HL-60 (cell line): ENCODE measurements around the gene EXOC2.

Experiments used
- GABPA ChIP-seq: IDR thresholded peaks from 2 replicates; pipeline ENCODE4 v1.6.1; 2012; ENCODE audit warnings: low read depth
- POLR2AphosphoS5 ChIP-seq: IDR thresholded peaks from 2 replicates; pipeline ENCODE4 v1.6.1; 2012; ENCODE audit warnings: low read depth
- SPI1 ChIP-seq: IDR thresholded peaks from 2 replicates; pipeline ENCODE4 v1.6.1; 2012; ENCODE audit warnings: low read depth, mild to moderate bottlenecking, borderline replicate concordance
- TF ChIP-seq, protein P1 (sequence below): IDR thresholded peaks from one replicate; pipeline ENCODE4 v1.5.1; 2011; ENCODE audit warnings: low read length, control low read depth, inconsistent platforms; ENCODE audit not compliant: insufficient read depth
- TF ChIP-seq, protein P2 (sequence below): IDR thresholded peaks from 2 replicates; pipeline ENCODE4 v1.6.1; 2012; ENCODE audit warnings: low read depth; ENCODE audit not compliant: insufficient replicate concordance

DNA sequence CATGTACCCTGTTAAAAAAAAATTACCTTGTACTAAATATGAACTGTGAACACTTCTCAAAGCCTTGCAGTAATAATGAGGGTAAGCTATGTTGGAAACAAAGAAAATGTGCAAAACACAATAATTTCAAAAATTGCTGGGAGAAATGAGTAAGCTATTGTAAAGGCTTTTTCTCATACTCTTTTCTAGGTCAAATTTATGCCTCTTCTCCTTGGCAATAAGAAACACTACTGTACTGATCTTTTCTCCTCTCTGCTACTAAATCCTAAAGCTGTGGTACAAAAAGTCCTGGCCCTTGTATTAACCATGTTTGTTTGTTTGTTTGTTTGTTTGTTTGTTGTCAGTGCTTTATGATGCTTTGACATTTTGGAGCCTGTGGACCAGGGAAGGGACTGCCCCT, 18.5 kb downstream of the EXOC2 start:
- TF ChIP-seq, protein P1, sequence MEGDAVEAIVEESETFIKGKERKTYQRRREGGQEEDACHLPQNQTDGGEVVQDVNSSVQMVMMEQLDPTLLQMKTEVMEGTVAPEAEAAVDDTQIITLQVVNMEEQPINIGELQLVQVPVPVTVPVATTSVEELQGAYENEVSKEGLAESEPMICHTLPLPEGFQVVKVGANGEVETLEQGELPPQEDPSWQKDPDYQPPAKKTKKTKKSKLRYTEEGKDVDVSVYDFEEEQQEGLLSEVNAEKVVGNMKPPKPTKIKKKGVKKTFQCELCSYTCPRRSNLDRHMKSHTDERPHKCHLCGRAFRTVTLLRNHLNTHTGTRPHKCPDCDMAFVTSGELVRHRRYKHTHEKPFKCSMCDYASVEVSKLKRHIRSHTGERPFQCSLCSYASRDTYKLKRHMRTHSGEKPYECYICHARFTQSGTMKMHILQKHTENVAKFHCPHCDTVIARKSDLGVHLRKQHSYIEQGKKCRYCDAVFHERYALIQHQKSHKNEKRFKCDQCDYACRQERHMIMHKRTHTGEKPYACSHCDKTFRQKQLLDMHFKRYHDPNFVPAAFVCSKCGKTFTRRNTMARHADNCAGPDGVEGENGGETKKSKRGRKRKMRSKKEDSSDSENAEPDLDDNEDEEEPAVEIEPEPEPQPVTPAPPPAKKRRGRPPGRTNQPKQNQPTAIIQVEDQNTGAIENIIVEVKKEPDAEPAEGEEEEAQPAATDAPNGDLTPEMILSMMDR = no peak
- no peak for TF ChIP-seq POLR2AphosphoS5
- TF ChIP-seq, protein P2, sequence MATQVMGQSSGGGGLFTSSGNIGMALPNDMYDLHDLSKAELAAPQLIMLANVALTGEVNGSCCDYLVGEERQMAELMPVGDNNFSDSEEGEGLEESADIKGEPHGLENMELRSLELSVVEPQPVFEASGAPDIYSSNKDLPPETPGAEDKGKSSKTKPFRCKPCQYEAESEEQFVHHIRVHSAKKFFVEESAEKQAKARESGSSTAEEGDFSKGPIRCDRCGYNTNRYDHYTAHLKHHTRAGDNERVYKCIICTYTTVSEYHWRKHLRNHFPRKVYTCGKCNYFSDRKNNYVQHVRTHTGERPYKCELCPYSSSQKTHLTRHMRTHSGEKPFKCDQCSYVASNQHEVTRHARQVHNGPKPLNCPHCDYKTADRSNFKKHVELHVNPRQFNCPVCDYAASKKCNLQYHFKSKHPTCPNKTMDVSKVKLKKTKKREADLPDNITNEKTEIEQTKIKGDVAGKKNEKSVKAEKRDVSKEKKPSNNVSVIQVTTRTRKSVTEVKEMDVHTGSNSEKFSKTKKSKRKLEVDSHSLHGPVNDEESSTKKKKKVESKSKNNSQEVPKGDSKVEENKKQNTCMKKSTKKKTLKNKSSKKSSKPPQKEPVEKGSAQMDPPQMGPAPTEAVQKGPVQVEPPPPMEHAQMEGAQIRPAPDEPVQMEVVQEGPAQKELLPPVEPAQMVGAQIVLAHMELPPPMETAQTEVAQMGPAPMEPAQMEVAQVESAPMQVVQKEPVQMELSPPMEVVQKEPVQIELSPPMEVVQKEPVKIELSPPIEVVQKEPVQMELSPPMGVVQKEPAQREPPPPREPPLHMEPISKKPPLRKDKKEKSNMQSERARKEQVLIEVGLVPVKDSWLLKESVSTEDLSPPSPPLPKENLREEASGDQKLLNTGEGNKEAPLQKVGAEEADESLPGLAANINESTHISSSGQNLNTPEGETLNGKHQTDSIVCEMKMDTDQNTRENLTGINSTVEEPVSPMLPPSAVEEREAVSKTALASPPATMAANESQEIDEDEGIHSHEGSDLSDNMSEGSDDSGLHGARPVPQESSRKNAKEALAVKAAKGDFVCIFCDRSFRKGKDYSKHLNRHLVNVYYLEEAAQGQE = no peak
- no peak for TF ChIP-seq GABPA
- TF ChIP-seq SPI1 = no peak
